GM19193 (cell line): ENCODE results near the gene PHLDA2.

Experiments used
- POLR2A ChIP-seq: IDR thresholded peaks from 4 replicates; pipeline ENCODE4 v1.6.1; 2011; ENCODE audit not compliant: insufficient read depth, insufficient read length; ENCODE audit errors: extremely low read depth

The PHLDA2 gene

DNA sequence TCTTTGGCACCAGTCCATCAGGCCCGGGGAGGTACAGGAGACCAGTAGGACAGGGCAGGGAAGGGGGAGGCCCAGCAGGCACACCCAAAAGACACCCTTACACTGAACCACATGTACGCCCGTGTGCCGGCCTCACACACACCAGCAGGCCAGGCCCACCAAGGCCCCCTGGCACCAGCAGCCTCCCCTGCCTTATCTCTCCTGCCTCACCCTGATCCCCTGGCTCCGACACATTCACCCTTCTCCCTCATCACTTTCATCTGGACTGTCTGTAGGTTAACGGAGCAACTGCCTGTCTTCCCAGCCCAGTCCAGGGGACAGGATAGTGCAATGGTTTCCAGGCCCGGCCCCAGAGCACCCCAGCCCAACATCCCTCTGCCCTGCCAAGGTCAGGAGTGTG lies 48.6 kb downstream of the PHLDA2 start:
- no peak for TF ChIP-seq POLR2A

- no peak for TF ChIP-seq POLR2A
These were observed 50.4 kb downstream of the PHLDA2 start for GRCh38 chr11:2878782-2879181.
